ENCODE results near the gene MED27.

The MED27 gene

GRCh38 chr9:131992906-131993657 is 86.6 kb downstream of the MED27 start:
- DNase-seq: no peak

DNA sequence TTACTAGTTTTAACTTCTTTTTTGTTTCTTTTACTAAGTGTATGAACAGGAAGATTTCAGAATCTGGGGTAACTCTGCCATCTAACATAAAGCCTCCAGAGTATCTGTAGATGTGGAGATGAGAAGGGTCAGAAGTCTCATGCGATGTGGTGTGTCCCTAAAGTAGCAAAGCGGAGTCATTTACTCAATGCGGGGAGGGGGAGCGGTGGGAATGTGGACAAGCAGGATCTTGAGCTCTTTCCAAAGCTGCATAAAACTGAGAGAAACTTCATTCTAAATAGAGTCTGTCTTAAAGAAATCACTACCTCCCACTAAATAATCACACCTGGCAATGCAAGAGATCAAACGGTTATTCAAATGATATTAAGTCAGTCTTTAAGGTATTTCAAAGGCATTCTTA is 92.4 kb downstream of the MED27 start:
- DNase-seq: no peak

DNA sequence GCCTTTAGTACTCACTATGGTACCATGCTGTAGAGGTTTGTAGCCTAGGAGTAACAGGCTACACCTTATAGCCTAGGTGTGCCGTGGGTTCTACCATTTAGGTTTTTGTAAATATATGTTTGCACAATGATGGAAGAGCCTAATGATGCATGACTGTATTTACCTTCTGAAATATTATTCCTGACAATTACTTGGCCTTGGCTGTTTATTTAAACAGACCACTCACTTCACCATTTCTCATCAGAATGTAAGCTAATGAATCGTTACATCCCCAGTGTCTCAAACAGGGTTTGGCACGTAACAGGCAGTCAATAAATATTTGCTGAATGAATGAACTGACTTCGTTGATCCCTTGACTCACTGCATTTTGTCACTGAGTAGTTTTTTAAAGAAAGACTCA is 93.1 kb downstream of the MED27 start:
- DNase-seq: peak; percentile 57

DNA sequence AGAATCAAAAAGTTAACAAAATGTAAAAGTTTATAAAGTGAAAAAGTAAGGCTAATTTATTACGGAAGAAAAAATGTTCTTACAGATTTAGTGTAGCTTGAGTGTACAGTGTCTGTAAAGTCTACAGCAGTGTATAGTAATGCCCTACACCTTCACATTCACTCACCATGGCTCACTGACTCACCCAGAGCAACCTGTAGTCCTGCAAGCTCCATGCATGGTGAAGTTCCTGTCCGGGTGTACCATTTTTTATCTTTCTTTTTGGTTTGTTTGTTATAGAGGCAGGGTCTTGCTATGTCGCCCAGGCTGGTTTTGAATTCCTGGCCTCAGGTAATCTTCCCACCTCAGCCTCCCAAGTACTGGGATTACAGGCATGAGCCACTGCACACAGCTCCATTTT is 93.6 kb downstream of the MED27 start:
- DNase-seq: no peak

GRCh38 chr9:131984564-131984963 is 95.1 kb downstream of the MED27 start:
- DNase-seq: no peak

DNA sequence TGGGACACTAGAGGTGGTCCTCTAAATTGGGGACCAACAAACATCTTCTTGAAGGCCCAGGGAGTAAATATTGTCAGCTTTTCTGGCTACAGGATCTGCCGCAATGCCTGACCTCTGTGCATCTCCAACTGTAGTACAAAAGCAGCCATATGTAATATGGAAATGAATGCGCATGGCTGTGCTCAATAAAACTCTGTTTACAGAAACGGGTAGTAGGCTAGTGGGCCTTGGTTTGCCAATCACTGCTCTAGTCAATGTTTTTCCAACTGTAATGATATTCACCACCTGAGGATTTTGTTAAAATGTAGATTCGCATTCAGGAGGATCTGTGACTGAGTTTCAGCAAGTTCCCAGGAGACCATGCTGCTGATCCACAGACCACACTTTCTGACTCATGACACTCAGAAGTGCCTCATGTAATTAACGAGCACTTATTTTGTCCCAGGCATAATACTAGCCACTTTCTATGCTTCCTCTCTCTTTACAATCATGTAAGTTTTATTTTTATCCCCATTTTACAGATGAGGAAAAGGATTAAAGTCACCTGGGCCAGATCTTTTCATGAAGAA is 96.9 kb downstream of the MED27 start:
- no peak for DNase-seq

GRCh38 chr9:131982102-131982501 is 97.6 kb downstream of the MED27 start:
- no peak for DNase-seq

GRCh38 chr9:131981116-131981776 is 98.4 kb downstream of the MED27 start:
- DNase-seq: no peak

DNA sequence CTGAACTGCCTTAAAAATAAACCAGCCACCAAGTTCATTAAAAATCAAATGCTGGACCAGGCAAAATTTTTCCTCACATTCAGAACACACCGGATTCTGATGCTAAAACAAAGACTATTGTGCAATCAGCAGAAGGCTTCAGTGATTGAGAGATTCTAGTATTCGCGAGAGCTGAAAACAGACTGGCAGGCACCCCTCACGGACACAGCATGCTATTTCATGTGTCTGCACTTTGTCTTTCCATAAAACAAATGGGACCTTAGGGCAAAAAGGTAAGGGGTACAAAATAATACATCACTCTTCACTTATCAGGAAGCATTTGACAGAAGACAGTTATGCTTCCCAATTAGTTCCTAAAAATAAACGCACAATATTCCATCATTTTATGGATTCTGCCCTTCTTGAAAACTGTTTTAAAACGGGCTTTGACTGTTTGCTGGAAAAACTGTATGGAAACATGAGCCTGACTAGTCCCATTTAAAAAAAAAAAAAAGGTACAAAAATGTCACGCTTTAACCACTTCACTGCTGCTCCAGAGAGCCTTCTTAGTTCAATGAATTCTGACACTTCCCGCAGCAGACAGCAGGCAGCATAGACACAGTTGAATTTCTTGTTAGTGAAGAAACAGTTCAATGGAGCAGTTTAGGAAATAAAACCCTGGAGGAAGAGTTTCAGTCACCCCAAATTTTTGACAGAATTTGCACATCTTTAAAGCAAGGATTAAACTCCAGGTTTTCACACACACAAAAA is 99.2 kb downstream of the MED27 start:
- DNase-seq: no peak

DNA sequence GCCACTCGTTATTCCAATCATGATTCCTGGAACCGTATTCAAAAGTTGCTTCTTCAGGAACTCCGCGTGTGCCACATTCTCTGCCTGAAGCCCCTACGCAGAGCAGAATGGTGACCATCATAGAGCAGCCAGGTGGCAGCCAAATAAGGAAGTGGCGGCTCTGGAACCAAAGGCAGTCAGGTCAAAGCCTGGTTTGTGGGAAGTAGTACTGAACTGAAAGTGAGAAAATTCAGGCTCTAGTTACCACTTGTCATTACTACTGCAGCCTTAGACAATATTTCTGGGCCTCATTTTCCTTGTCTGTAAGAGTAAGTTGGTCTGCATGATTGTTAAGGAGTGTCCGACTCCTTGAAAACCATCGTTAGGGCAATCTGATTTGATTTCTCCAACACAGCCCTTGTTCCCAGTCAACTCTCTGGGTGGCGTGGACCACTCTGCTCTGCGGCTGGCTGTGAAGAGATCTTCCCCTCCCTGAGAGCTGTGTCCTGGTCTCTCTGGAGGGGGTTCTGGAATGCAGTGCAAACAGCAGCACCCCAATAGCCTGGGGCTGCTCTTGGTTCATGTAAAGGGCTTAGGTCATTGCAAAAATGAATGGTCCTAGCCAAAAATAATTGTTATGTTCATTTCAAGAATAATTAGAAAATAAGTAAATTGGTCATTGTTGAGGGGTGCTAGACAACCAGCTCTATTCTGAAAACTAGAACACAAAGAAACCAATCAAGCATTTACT is 102.4 kb downstream of the MED27 start:
- no peak for DNase-seq

- no peak for DNase-seq
Measured at GRCh38 chr9:131976157-131977108, 103.2 kb downstream of the MED27 start.

GRCh38 chr9:131972889-131973288 is 106.8 kb downstream of the MED27 start:
- DNase-seq: no peak

DNA sequence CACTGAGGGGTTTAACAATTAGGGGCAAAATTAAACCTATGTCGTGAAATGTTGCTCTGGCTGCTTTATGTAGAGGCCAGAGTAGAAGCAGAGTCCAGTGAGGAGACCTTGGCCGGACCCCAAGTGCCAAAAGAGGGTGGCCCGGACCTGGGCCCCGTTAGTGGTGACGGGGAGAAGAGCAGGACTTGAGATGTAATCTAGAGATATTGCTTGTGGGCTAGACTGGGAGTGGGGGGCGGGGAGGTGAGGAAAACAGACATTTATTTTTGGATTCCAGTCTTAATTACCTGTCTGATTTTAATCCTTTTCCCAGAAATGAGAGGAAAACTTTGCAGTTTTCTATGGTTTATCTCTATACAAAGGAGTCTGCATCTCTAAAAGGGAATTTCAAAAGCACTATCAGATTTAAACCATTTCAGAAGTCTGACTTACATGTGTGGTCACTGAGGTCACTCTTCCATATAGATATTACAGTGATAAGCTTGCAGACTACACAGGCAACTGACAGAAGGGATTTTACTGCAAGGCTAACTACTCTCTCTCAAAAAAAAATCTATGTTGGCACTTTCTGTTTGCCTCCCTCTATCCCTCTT is 108.1 kb downstream of the MED27 start:
- no peak for DNase-seq

DNA sequence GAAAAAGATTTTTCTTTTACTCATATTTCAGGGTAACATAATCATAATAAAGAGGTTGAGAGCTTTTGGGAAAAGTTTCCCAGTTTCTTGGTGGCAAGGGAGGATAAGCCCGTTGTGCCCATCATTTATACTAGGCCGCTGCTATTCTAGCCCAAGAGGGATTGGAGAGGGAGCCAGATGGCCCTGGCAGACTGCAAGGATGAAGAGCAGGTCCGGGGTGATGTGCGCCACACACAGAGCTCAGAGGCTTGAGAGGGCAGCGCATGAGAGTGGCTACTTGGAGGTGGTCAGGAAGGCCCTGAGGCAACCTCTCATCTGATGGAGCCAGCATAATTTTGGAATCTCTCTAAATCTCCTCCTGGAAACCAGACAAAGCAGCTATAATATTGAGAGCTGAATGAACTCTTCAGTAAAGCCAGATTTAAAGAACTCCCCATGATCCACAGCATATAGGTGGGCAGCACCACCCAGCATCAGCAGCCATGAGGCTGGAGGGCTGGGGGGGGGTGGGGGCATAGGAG is 110.1 kb downstream of the MED27 start:
- no peak for DNase-seq

DNA sequence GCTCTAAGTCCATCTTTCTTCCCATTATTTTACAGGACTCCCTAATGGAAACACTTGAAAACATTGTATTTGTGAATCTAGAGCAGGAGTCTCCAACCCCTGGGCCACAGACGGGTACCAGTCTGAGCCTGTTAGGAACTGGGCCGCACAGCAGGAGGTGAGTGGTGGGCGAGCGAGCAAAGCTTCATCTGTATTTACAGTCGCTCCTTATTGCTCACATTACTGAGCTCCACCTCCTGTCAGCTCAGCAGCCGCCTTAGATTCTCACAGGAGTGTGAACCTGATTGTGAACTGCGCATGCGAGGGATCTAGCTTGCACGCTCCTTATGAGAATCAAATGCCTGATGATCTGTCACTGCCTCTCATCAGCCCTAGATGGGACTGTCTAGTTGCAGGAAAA is 111.0 kb downstream of the MED27 start:
- DNase-seq: no peak

GRCh38 chr9:131965841-131966240 is 113.8 kb downstream of the MED27 start:
- DNase-seq: no peak

- DNase-seq: peak; percentile 38
Measured at GRCh38 chr9:131965103-131965502, 114.6 kb downstream of the MED27 start.

- DNase-seq: no peak
Measured at GRCh38 chr9:131963072-131964030, 116.3 kb downstream of the MED27 start.

- DNase-seq: no peak
Measured at GRCh38 chr9:131961496-131961880, 118.2 kb downstream of the MED27 start.
